ENCODE measurements around the gene PLD1.

The PLD1 gene

DNA sequence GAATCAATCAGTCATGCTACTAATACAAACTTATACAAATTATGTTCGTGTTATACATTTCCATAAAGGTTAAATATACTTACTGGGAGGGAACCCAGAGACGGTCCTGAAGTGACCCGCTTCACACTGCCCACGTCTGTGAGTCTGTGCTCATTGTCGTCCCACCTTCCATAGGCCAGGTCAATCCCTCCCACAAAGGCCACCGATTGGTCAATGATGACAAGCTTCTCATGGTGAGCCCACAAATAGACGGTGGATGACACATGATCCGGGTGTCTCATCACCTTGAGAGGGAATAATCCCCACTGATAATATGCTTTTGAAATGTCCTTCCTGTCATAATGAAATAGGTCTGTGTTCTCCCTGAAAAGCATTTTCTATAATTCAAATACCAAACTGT lies 121.7 kb downstream of the PLD1 start:
- DNase-seq = no peak

GRCh38 chr3:171688002-171688401 lies 122.3 kb downstream of the PLD1 start:
- no peak for DNase-seq

DNA sequence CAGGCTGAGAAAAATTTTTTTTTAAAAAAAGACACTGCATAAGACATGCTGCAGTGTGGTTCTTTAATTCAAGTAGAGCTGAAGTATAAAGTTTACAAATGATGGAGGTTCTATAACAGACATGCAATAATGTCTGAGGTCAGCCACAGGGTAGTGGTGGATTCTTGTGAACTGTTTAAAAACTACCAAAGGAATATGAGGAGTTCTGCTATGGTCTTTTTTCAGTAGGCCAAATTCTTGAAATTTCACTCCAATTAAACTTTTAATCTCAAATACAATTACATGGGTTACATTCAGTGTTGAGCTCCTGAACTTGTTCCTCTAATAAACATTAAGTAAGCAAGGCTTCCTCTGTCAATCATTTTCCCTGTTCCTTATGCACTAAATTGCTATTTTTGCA lies 122.7 kb downstream of the PLD1 start:
- no peak for DNase-seq

DNA sequence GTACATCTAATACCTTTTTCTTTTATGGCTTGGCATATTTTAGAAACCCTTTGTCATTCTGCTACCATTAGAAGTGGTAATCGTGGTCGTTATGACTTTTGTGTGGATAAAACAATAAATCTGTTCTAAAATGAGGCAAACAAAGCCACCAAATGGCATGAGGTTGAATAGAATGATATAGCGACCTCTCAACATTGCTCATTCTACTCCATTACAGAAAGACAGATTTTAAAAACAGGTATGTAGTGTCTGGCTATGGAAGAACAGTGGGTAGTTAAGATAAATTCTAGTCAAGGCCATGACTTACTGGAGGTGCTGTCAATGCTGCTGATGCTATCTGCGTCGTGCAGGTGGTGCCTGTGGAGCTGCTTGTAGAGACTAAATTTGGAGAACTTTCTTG lies 123.2 kb downstream of the PLD1 start:
- DNase-seq = no peak

DNA sequence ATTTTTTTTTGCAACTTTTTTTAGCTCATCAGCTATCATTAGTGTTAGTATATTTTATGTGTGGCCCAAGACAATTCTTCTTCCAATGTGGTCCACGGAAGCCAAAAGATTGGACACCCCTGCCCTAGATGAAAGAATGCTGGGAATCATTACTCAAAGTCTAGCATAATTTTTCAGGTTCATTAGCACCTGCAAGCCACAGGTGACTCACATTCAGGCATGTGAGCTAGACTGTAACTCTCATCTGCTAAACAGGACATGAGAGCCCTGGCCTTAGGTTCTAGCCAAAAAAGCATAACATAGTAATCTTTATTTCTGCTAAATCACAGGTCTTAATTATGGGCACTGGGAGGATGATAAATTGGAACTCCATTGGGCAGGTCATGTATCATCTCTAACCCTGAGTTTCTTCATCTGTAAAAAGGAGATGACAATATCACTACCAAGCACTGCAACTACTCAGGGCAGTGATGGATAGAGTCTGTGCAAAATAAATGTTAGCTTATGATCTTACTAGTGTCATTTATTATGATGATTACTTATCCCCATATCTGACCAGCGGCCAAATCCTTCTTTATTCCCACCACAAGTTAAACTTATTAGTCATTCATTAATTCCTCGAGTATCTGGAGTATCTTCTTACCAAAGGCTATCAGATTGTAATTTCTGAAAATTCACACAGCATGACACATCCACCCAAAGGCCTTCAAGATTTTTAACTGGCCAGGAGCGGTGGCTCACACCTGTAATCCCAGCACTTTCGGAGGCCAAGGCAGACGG lies 125.0 kb downstream of the PLD1 start:
- no peak for DNase-seq

DNA sequence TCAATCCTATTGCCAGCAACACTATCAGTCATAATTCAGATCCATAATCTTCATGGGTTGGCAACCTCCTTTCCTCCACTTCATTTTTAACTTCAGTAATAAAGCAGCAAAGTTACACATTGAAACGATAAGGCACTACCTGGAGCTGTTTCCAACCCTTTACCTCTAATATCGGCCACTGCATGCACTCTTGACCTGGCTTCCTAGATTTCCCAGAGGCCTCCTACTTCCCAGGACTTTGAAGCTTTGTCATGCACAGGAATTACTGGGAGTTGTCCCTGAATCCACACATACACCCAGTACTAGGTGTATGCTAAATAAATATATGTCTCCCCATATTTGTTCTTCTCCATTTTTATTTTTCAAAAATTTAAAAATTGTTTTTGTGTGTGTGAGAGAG lies 126.1 kb downstream of the PLD1 start:
- no peak for DNase-seq

GRCh38 chr3:171682743-171683142 lies 127.5 kb downstream of the PLD1 start:
- no peak for DNase-seq

DNA sequence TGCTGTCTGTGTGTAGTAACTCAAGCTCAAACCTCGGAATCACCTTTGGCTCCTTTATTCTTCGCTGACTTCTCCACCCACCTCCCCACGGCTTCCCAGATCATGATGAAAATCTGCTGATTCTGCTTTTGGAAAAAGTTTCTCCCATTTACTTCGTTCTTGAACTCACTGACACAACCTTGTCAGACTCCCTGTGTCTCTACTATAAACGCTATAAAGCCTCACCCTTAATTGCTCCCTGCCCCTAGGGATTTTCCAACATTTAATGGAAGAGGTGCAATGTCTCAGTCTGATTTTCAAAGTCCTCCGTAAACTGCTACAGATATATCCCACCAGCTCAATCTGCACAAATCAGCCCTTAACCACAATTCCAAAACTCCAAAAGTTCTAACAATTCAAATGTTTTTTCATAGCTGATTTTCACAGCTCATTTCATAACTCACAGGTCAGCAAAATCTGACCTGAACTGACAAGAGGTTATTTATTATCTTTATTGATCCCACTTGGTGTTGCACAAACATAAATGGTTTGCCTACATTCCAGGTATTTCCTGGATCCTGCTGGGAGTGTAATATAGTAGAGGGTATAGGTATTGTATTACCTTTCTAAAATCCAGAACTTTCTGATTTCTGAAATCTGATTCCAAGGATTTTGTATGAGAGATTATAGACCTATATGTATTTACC lies 129.4 kb downstream of the PLD1 start:
- no peak for DNase-seq

- no peak for DNase-seq
Measured at GRCh38 chr3:171678971-171679492, 131.3 kb downstream of the PLD1 start.

DNA sequence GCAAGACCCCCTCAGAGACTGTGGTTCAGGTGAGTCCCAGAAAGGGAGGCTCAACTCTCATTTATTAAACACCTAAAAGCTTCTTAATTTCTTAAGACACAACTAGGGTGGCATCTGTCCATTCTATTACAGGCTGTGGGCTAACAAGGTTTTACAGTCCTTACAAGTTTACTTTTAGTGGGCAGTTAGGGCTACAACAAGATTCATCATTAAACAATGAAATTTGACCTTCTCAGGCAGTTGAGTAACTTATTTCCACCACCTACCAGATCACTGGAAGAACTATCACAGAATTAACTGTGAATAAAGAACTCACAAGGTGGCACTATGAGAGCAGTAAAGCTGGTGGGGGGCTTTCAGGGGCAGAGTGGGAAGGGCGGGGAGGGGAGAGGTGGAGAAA lies 132.6 kb downstream of the PLD1 start:
- no peak for DNase-seq

GRCh38 chr3:171676601-171677175 lies 133.6 kb downstream of the PLD1 start:
- DNase-seq = no peak

GRCh38 chr3:171673951-171674350 lies 136.3 kb downstream of the PLD1 start:
- DNase-seq = no peak

DNA sequence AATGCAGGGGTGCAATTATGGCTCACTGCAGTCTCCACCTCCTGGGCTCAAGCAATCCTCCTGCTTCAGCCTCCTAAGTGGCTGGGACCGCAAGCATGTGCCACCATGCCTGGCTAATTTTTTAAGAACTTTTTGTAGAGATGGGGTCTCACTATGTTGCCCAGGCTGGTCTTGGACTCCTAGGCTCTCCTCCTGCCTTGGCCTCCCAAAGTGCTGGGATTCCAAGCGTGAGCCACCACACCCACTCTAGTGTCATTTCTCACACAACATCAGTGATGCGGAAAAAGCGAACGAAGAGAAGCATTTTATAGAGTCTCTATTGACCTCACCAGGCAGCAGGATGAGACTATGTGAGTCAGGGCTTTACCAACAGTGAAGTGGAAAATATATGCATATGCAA lies 137.7 kb downstream of the PLD1 start:
- DNase-seq = no peak

- no peak for DNase-seq
Measured at GRCh38 chr3:171672124-171672523, 138.2 kb downstream of the PLD1 start.

DNA sequence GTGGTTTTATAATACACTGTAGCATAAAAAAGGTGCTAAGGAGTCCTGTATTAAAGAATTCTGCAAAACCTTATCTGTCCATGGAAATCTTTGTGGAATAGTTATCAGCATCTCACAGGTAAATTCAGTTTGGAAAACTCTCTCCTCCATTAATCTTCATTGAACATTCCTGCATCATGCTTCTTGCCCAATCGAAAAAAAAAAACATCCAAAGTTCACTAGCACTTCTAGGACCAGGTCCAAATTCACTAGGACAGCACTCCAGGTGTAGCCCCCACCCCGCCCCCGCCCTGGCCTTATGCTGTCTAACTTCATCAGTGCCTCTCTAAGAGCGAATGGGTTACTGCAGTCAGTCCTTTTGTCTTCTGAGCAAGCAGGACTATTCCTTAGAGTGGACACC lies 138.6 kb downstream of the PLD1 start:
- no peak for DNase-seq

- DNase-seq = no peak
Measured at GRCh38 chr3:171666516-171666915, 143.8 kb downstream of the PLD1 start.

DNA sequence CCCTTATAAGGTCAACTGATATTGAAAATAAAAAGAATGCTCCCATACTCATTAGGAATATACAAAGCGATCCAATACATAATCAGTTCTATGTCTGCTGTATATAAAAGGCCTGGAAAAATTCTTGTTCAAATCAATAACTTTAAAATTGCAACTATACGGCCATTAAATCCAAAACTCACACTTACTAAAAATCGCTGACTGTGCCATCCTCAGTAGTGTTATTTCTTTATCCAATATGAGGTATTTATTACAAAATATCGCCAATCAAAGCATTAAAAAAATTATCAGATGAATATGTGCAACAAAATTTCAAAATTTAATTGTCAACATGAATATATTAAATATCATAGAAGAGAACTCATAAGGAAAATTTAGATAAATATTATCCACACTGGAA lies 146.5 kb downstream of the PLD1 start:
- no peak for DNase-seq

GRCh38 chr3:171661484-171661883 lies 148.8 kb downstream of the PLD1 start:
- DNase-seq = no peak

DNA sequence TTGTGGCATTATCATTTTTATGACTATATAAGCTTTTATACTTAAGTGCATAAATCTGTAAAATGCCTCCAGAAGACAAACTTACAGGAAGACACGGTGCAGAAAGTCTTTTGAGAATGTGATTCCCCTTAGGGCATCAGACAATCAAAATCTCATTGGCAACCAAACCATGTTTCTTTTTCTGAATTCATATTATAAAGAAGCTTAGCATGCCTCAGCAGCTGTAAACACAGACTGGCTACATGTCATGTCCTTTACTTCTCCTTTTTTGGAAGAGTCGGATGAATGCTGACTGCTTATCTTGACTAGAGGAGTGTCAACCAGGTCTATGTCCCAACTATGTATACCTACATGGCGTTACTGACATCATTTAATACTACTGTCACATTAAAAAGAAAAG lies 150.1 kb downstream of the PLD1 start:
- no peak for DNase-seq

DNA sequence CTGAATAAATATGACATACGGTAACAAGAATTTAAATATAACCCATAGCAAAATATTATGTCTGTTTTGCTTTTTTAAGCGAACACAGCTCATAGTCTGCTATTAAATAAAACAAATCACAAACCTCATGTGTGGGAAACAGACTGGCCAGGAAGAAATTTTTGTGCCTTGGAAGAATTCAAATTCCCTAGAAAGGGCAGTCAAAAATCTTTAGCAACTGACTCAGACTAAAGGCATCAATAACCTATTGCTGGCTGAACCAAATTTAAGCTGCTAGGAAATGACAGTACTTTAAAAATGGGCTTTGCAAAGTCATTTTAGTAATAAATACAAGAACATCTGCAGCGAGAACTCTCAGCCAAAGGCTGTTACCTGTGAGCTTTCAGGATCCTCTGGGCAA lies 151.4 kb downstream of the PLD1 start:
- DNase-seq = no peak

- no peak for DNase-seq
Measured at GRCh38 chr3:171654809-171655208, 155.5 kb downstream of the PLD1 start.

DNA sequence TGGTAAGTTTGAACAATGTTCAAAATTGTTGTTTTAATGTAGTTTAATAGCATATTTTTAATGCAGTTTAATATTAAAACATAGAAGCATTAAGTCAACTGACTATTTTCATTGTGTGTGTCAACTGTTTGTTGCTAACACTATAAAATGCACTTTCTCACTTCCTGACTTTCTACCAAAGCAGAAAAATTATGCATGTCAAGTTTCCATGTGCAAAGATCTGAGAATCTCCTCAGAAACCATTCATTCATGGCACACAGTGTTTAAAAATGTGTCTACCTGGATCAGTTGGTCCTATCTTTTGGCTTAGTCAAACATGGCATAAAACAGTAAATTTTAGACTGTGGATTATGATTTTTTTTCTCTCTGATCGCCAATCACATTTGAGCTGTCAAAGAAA lies 156.0 kb downstream of the PLD1 start:
- no peak for DNase-seq

- no peak for DNase-seq
Measured at GRCh38 chr3:171653701-171654100, 156.6 kb downstream of the PLD1 start.

DNA sequence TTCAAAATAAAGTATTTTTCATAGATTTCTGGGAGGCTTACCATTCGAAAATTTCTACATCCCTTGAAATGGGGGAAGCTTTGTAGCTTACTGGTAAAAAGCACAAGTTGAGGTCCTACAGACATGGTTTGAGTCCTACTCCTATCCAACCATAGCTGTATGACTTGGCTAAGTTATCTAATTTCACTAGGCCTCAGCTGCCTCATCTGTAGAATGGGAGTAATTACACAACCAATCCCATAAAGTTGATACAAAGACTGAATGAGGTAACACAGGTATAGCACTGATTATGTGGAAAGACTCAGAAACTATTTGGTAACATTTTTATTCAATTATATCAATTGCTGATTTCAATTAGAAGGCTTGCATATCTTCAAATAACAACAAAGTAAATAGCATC lies 157.4 kb downstream of the PLD1 start:
- DNase-seq = no peak
